ENCODE data around the gene GNPTAB.
"Not testable (repeated sequence)": the region's sequence is repeated elsewhere in the genome, so short reads cannot be mapped to it uniquely, and the experiment has no call there.

Gene GNPTAB

DNA sequence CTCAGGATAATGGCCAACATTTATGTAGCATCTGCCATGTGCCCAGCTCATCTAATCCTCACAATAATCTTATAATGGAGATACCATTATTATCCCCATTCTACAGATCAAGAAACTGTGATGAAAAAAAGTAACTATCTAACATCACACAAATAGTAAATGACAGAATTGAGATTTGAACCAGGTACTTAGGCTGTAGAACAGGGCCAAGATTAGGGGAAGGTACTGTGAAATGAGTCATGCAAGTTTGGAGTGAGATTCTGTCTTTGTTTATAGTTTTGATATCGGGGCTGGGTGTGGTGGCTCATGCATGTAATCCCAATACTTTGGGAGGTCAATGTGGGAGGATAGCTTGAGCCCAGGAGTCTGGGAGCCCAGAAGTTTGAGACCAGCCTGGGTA, 1.3 kb upstream of the GNPTAB start:
- Mint-ChIP-seq H3K27me3 (no peaks in the 10 kb centered on the region), H3K36me3 (ENCODE audit: low read depth) (peaks cover 4% of the 10 kb centered on the region), H3K27ac (no peak overlapping the region), H3K4me3 (no peak overlapping the region), H3K9me3 (no peaks in the 10 kb centered on the region), H3K4me1 (peaks cover 33% of the 10 kb centered on the region)
- ATAC-seq (no peak), DNase-seq (no peak)

- Mint-ChIP-seq H3K27ac (peak overlapping the region; percentile 82), H3K4me1 (peaks cover 55% of the 10 kb centered on the region), H3K9me3 (no peaks in the 10 kb centered on the region), H3K36me3 (ENCODE audit: low read depth) (peaks cover 4% of the 10 kb centered on the region), H3K4me3 (peak overlapping the region; percentile 93), H3K27me3 (no peaks in the 10 kb centered on the region)
- no peak for DNase-seq
- ATAC-seq = no peak
Observed at GRCh38 chr12:101829639-101830366, 956 bp downstream of the GNPTAB start.

DNA sequence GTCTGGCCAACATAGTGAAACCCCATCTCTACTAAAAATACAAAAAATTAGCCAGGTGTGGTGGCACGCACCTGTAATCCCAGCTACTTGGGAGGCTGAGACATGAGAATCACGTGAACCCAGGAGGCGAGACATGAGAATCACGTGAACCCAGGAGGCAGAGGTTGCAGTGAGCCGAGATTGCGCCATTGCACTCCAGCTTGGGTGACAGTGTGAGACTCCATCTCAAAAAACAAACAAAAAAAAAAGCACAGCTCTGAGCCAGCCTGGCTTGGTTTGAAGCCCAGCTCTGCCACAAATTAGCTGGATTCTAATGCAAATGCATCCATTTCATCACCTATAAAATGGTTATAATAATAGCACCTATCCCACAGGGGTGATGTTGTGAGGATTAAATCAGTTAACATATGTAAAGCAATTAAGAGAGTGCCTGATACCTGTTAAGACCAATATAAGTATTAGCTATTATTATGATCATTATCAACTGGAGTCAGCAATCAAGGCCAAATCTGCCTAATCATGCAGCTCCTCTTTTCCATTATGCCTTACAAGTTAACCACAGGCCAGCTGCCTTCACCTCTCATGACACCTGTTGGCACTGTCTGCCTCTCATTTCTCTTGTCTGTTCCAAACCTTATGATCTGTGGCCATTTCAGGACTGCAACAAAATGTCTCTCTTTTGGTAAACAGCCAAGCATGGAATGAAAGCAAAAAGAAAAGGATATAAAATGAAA, 2.1 kb downstream of the GNPTAB start:
- ATAC-seq = no peak
- no peak for DNase-seq
- H3K4me1 Mint-ChIP-seq = peaks cover 66% of the 10 kb centered on the region
- no peaks in the 10 kb centered on the region for H3K9me3 Mint-ChIP-seq
- peaks cover 4% of the 10 kb centered on the region for H3K36me3 Mint-ChIP-seq (ENCODE audit: low read depth)
- H3K27me3 Mint-ChIP-seq = no peaks in the 10 kb centered on the region
- peak overlapping the region; percentile 93 for H3K4me3 Mint-ChIP-seq
- H3K27ac Mint-ChIP-seq = peak overlapping the region; percentile 49

DNA sequence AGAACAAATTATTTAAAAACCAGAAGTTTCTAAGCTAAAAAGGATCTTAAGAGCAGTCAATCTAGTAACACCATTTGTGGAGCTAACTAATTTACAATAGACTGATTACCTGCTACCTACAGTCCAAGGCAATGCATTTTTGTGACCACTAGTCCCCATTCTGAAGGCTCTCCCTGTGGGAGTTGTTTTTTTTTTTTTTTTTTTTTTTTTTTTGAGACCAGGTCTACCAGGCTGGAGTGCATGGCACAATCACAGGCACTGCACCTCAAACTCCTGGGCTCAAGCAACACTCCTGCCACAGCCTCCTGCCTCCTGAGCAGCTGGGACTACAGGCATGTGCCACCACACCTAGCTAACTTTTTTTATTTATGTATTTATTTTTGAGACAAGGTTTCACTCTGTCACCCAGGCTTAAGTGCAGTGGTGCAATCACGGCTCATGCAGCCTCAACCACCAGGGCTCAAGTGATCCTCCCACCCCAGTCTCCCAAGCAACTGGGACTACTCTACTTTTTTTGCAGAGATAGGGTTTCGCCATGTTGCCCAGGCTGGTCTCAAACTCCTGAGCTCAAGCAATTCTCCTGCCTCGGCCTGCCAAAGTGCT, 3.9 kb downstream of the GNPTAB start:
- H3K4me3 Mint-ChIP-seq = peak overlapping the region; percentile 3
- H3K27ac Mint-ChIP-seq = peak overlapping the region; percentile 53
- H3K27me3 Mint-ChIP-seq = no peaks in the 10 kb centered on the region
- DNase-seq = no peak
- H3K4me1 Mint-ChIP-seq = peaks cover 77% of the 10 kb centered on the region
- no peak for ATAC-seq
- H3K36me3 Mint-ChIP-seq (ENCODE audit: low read depth) = peaks cover 10% of the 10 kb centered on the region
- H3K9me3 Mint-ChIP-seq = no peaks in the 10 kb centered on the region

DNA sequence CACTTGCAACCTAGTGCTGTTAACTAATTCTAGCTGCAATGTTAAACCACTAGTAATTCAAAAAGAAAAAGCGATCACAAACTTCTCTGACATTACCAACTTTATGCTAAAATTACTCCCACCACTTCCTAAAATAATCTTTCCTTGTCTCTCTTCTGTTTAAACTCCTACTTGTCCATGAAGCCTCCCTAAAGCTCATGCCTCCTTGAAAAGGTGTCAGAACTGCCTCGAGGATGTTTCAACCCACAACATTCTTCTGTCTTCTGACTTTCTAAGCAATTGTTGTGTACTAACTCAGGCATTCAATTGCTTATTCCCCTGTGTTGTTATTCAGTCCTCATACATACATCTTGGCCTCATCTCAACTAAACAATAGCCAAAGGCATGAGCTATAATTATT, 5.9 kb downstream of the GNPTAB start:
- no peak for DNase-seq
- Mint-ChIP-seq H3K4me3 (peak overlapping the region; percentile 13), H3K9me3 (no peaks in the 10 kb centered on the region), H3K27ac (peak overlapping the region; percentile 47), H3K36me3 (ENCODE audit: low read depth) (peaks cover 18% of the 10 kb centered on the region), H3K4me1 (peaks cover 87% of the 10 kb centered on the region), H3K27me3 (no peaks in the 10 kb centered on the region)
- ATAC-seq = no peak

DNA sequence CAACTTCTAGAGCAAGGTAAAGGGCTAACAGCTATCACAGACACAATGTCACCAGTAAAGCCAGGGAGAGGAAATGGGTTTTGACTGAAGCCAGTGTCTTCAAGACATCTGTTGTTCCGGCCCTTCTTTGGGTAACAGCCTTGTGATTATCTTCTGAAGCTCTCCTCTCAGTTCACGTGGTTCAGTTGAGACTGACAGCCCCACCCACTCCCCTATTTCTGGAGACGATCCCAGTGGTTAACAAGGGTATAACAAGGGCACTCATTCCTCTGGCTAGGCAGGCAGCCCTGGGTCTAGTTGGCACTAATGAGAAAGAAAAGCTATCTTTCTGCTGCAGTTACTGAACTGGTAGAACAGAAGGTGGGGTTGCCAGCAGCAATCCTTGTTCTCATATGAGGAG, 6.9 kb downstream of the GNPTAB start:
- ATAC-seq = peak; percentile 91
- H3K36me3 Mint-ChIP-seq (ENCODE audit: low read depth) = peaks cover 23% of the 10 kb centered on the region
- peaks cover 5% of the 10 kb centered on the region for H3K9me3 Mint-ChIP-seq
- peak; percentile 56 for DNase-seq
- H3K27me3 Mint-ChIP-seq = no peaks in the 10 kb centered on the region
- H3K4me3 Mint-ChIP-seq = peak overlapping the region; percentile 46
- peaks cover 88% of the 10 kb centered on the region for H3K4me1 Mint-ChIP-seq
- H3K27ac Mint-ChIP-seq = peak overlapping the region; percentile 73

DNA sequence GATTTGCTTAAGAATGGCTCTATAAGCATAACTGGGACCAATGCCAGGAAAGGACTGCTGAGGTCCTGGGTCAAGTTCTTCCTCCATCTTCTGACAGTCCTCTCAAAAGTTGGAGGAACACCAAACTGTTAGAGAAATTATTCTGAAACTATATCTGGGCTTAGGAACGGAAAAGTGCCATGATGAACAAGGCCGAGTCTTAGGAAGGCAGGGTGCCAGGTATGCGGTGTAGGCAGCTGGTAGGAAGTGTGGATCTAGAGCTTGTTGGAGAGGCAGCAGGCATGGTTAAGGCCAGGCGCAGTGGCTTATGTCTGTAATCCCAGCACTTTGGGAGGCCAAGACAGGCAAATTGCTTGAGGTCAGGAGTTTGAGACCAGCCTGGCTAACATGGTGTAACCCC, 7.7 kb downstream of the GNPTAB start:
- peaks cover 8% of the 10 kb centered on the region for H3K9me3 Mint-ChIP-seq
- peaks cover 28% of the 10 kb centered on the region for H3K36me3 Mint-ChIP-seq (ENCODE audit: low read depth)
- no peaks in the 10 kb centered on the region for H3K27me3 Mint-ChIP-seq
- peaks cover 88% of the 10 kb centered on the region for H3K4me1 Mint-ChIP-seq
- DNase-seq (no peak), ATAC-seq (no peak)
- H3K4me3 Mint-ChIP-seq = no peak overlapping the region
- H3K27ac Mint-ChIP-seq = peak overlapping the region; percentile 33

DNA sequence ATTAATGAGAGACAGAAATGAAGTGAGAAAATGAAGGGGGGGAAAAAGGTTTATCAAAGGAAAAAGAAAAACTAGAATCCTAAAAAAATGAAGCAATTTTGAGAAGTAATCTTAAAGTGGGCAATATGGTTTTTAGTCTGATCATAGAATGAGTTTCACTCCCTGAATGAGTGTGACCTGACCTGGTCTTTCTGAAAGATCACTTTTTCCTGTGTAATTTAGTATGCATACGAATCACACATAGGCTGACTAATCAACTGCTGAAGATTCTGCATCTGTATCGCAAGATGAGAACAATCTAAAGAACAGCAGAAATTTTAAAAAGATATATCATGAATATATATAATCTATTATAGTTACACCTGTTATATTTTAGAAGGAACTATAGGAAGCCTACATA, 11.3 kb downstream of the GNPTAB start:
- ATAC-seq (peak; percentile 89), DNase-seq (no peak)
- Mint-ChIP-seq H3K4me1 (peaks cover 65% of the 10 kb centered on the region), H3K27me3 (no peaks in the 10 kb centered on the region), H3K4me3 (peak overlapping the region; percentile 65), H3K36me3 (ENCODE audit: low read depth) (peaks cover 42% of the 10 kb centered on the region), H3K27ac (peak overlapping the region; percentile 98), H3K9me3 (peaks cover 16% of the 10 kb centered on the region)

DNA sequence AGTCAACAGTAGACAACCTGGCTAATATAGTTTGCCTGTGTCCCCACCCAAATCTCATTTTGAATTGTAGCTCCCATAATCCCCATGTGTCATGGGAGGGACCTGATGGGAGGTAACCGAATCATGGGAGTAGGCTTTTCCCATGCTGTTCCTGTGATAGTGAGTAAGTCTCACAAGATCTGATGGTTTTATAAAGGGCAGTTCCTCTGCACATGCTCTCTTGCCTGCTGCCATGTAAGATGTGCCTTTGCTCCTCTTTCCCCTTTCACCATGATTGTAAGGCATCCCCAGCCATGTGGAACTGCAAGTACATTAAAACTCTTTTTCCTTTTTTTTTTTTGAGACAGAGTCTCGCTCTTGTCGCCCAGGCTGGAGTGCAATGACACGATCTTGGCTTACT, 12.1 kb downstream of the GNPTAB start:
- ATAC-seq, H3K27me3 Mint-ChIP-seq, DNase-seq: not testable (repeated sequence)
- Mint-ChIP-seq H3K9me3 (peaks cover 16% of the 10 kb centered on the region), H3K36me3 (ENCODE audit: low read depth) (peaks cover 42% of the 10 kb centered on the region), H3K4me1 (peaks cover 58% of the 10 kb centered on the region), H3K27ac (peak overlapping the region; percentile 98), H3K4me3 (peak overlapping the region; percentile 65)

DNA sequence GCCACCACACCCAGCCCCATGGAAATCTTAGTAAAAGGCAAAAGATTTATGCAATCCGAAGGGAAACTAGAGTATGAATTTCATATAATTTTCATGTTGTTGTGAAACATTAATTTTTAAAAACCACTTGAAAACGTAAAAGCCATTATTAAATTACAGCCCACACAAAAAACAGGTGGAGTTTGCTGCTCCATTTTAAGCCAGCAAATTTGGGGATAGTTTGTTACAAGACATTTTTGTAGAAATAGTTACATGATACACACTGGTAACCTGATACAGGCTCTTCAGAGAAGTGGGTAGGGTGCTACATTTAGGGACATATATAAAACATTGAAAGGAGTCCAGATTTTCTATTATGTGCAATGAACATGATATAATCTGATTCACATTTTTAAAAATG, 17.6 kb downstream of the GNPTAB start:
- Mint-ChIP-seq H3K4me1 (peaks cover 42% of the 10 kb centered on the region), H3K36me3 (ENCODE audit: low read depth) (peaks cover 26% of the 10 kb centered on the region)

DNA sequence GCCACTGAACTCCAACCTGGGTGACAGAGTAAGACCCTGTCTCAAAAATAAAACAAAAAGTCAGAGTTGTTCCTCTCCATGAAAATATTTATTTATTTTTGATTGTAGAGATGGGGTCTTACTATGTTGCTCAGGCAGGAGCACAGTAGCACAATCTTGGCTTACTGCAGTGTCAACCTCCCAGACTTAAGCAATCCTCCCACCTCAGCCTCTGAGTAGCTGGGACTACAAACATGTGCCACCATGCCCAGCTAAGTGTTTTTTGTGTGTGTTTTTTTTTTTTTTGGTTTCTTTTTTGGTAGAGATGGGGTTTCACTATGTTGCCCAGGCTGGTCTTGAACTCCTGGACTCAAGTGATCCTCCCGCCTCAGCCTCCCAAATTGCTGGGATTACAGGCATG, 18.0 kb downstream of the GNPTAB start:
- H3K9me3 Mint-ChIP-seq, H3K4me3 Mint-ChIP-seq, DNase-seq, H3K27ac Mint-ChIP-seq, ATAC-seq, H3K27me3 Mint-ChIP-seq: not testable (repeated sequence)
- Mint-ChIP-seq H3K36me3 (ENCODE audit: low read depth) (peaks cover 22% of the 10 kb centered on the region), H3K4me1 (peaks cover 40% of the 10 kb centered on the region)

More for the DNA sequence above, 17.6 kb downstream of the GNPTAB start:
- DNase-seq (no peak), ATAC-seq (no peak)
- Mint-ChIP-seq H3K9me3 (peaks cover 13% of the 10 kb centered on the region), H3K4me3 (no peak overlapping the region), H3K27ac (no peak overlapping the region), H3K27me3 (no peaks in the 10 kb centered on the region)

GRCh38 chr12:101811342-101811741, 19.4 kb downstream of the GNPTAB start:
- H3K4me1 Mint-ChIP-seq = peaks cover 47% of the 10 kb centered on the region
- H3K36me3 Mint-ChIP-seq (ENCODE audit: low read depth) = peaks cover 21% of the 10 kb centered on the region
- ATAC-seq = peak; percentile 33
- not testable (repeated sequence) for H3K27me3 Mint-ChIP-seq, DNase-seq, H3K9me3 Mint-ChIP-seq, H3K4me3 Mint-ChIP-seq
- H3K27ac Mint-ChIP-seq = peak overlapping the region; percentile 73

DNA sequence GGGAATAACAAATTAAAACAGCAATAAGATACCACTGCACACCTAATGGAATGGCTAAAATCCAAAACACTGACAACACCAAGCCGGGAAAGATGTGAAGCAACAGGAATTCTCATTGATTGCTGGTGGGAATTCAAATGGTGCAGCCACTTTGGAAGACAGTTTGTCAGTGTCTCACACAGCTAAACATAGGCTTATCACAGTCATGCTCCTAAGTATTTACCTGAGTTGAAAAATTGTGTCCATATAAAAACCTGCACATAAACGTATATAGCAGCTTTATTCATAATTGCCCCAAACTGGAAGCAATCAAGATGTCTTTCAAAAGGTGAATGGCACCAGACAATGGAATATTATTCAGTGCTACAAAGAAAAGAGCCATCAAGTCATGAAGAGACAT, 21.6 kb downstream of the GNPTAB start:
- no peak for DNase-seq
- Mint-ChIP-seq H3K27me3 (no peaks in the 10 kb centered on the region), H3K9me3 (peaks cover 4% of the 10 kb centered on the region), H3K4me3 (no peak overlapping the region), H3K4me1 (peaks cover 49% of the 10 kb centered on the region), H3K36me3 (ENCODE audit: low read depth) (peaks cover 16% of the 10 kb centered on the region), H3K27ac (no peak overlapping the region)
- no peak for ATAC-seq

DNA sequence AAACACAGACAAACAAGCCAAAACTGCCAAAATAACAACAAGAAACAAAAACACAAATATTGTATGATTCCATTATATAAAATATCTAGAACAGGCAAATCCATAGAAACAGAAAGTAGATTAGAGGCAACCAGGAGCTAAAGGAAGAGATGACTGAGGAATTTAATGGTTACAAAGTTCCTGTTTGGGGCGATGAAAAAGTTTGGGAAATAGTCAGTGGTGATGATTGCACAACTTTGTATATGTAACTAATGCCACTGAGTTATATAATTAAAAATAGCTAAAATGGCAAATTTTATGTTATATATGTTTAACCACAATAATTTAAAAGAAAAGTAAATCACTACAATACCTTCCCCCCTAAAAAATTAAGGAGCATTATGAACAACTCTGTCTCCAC, 24.5 kb downstream of the GNPTAB start:
- peaks cover 1% of the 10 kb centered on the region for H3K9me3 Mint-ChIP-seq
- peaks cover 9% of the 10 kb centered on the region for H3K36me3 Mint-ChIP-seq (ENCODE audit: low read depth)
- peaks cover 48% of the 10 kb centered on the region for H3K4me1 Mint-ChIP-seq
- ATAC-seq (no peak), DNase-seq (no peak)
- no peak overlapping the region for H3K4me3 Mint-ChIP-seq
- H3K27me3 Mint-ChIP-seq = no peaks in the 10 kb centered on the region
- no peak overlapping the region for H3K27ac Mint-ChIP-seq

DNA sequence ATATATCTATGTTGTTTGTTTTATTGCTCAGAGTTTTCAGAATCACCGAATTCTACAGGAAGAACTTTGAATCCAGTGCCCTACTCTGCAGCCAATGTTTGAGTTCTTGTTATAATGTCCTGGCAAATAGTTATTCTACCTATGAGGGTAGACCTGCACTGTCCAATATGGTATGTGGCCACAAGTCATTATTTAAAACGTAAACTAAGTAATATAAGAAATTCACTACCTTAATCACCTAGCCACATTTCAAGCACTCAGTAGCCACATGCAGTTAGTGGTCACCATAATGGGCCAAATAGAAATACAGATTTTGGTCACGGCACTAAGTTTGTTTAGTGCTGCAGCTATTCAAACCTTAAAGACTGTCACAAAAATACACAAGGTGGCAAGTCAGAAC, 26.4 kb downstream of the GNPTAB start:
- Mint-ChIP-seq H3K4me1 (peaks cover 45% of the 10 kb centered on the region), H3K27me3 (no peaks in the 10 kb centered on the region), H3K9me3 (no peaks in the 10 kb centered on the region), H3K36me3 (ENCODE audit: low read depth) (peaks cover 9% of the 10 kb centered on the region), H3K4me3 (no peak overlapping the region), H3K27ac (no peak overlapping the region)
- DNase-seq (no peak), ATAC-seq (no peak)

All from activated naive CD8-positive, alpha-beta T cell treated with anti-CD3 and anti-CD28 coated beads, Interleukin-2, amount 50 U/mL, for 24 hours (primary cell).